ENCODE measurements around the gene SUN1. TPM values are rescaled to one million over a fixed set of nuclear protein-coding genes. Genes with fewer than 3 reads are reported as not detected.
A peak's percentile ranks its signal among the peaks of the same experiment; 100 is the strongest.

Gene SUN1
- total and polyA plus RNA-seq, 7 experiments from 2014 or later = 39.4 to 254 (median 97.2) TPM

GRCh38 chr7:896346-897075 lies 64.2 kb downstream of the SUN1 start:
- peaks cover 0 to 8% (median 0%) of the 10 kb centered on the region in 7 donors for H3K4me1 Mint-ChIP-seq
- H3K4me1 ChIP-seq (ENCODE audit: control insufficient read depth in 2 of 2, insufficient read depth in 2 of 2, low read length in 2 of 2) = no peaks in the 10 kb centered on the region
- no peak overlapping the region for H3K4me3 Mint-ChIP-seq
- H3K9me3 Mint-ChIP-seq = peaks cover 0 to 3% (median 0%) of the 10 kb centered on the region in 11 donors
- ChIA-PET CTCF (no interaction called here), POLR2A (interaction anchor here (0.7 kb wide), 1 partner anchor 36 kb away, joined by 3 read pairs; no protein-coding TSS in a partner anchor)
- no peaks in the 10 kb centered on the region for H3K9me3 ChIP-seq (ENCODE audit: control insufficient read depth in 2 of 3, low read length in 3 of 3)
- H3K27me3 ChIP-seq (ENCODE audit: control insufficient read depth in 2 of 2, insufficient read depth in 2 of 2, low read length in 2 of 2) = no peaks in the 10 kb centered on the region
- H3K36me3 ChIP-seq (ENCODE audit: control insufficient read depth in 2 of 3, insufficient read depth in 3 of 3, low read length in 3 of 3) = peaks cover 0 to 80% (median 11%) of the 10 kb centered on the region in 3 experiments
- peaks cover 5 to 35% (median 18%) of the 10 kb centered on the region in 5 donors for H3K36me3 Mint-ChIP-seq
- H3K27me3 Mint-ChIP-seq = no peaks in the 10 kb centered on the region
- no peak for ATAC-seq
- peak overlapping the region in 1 of 9 donors; percentile 57 for H3K27ac Mint-ChIP-seq
- intact Hi-C loops (cut with micrococcal nuclease) = no loop called here
- no peak overlapping the region for H3K27ac ChIP-seq (ENCODE audit: low read depth, low read length)
- no peak for DNase-seq
- no peak overlapping the region for H3K4me3 ChIP-seq (ENCODE audit: low read length)

- peaks cover 0 to 74% (median 8%) of the 10 kb centered on the region in 3 experiments for H3K36me3 ChIP-seq (ENCODE audit: control insufficient read depth in 2 of 3, insufficient read depth in 3 of 3, low read length in 3 of 3)
- no peak overlapping the region for H3K4me3 ChIP-seq (ENCODE audit: low read length)
- Mint-ChIP-seq H3K4me3 (no peak overlapping the region), H3K9me3 (peaks cover 0 to 3% (median 0%) of the 10 kb centered on the region in 11 donors), H3K27ac (peak overlapping the region in 1 of 9 donors; percentile 57), H3K4me1 (peaks cover 0 to 8% (median 0%) of the 10 kb centered on the region in 7 donors), H3K27me3 (no peaks in the 10 kb centered on the region), H3K36me3 (peaks cover 5 to 35% (median 18%) of the 10 kb centered on the region in 5 donors)
- ChIA-PET CTCF (interaction anchor here (0.8 kb wide), 1 partner anchor 286 kb away, joined by 4 read pairs; no protein-coding TSS in a partner anchor), POLR2A (no interaction called here)
- no peaks in the 10 kb centered on the region for H3K4me1 ChIP-seq (ENCODE audit: control insufficient read depth in 2 of 2, insufficient read depth in 2 of 2, low read length in 2 of 2)
- DNase-seq (no peak), ATAC-seq (no peak)
- H3K27ac ChIP-seq (ENCODE audit: low read depth, low read length) = no peak overlapping the region
- H3K9me3 ChIP-seq (ENCODE audit: control insufficient read depth in 2 of 3, low read length in 3 of 3) = no peaks in the 10 kb centered on the region
- intact Hi-C loops (cut with micrococcal nuclease) = no loop called here
- no peaks in the 10 kb centered on the region for H3K27me3 ChIP-seq (ENCODE audit: control insufficient read depth in 2 of 2, insufficient read depth in 2 of 2, low read length in 2 of 2)
Measured at GRCh38 chr7:897086-897485, 64.8 kb downstream of the SUN1 start.

- Histone ChIP-seq H3K27ac (ENCODE audit: low read depth, low read length) (no peak overlapping the region), H3K36me3 (ENCODE audit: control insufficient read depth in 2 of 3, insufficient read depth in 3 of 3, low read length in 3 of 3) (peaks cover 0 to 67% (median 5%) of the 10 kb centered on the region in 3 experiments), H3K9me3 (ENCODE audit: control insufficient read depth in 2 of 3, low read length in 3 of 3) (no peaks in the 10 kb centered on the region), H3K4me1 (ENCODE audit: control insufficient read depth in 2 of 2, insufficient read depth in 2 of 2, low read length in 2 of 2) (no peaks in the 10 kb centered on the region), H3K27me3 (ENCODE audit: control insufficient read depth in 2 of 2, insufficient read depth in 2 of 2, low read length in 2 of 2) (no peaks in the 10 kb centered on the region), H3K4me3 (ENCODE audit: low read length) (no peak overlapping the region)
- H3K36me3 Mint-ChIP-seq = peaks cover 10 to 33% (median 12%) of the 10 kb centered on the region in 5 donors
- ATAC-seq (no peak), DNase-seq (no peak)
- peaks cover 0 to 5% (median 0%) of the 10 kb centered on the region in 7 donors for H3K4me1 Mint-ChIP-seq
- no peak overlapping the region for H3K4me3 Mint-ChIP-seq
- intact Hi-C loops (cut with micrococcal nuclease) = no loop called here
- POLR2A ChIA-PET = no interaction called here
- H3K27ac Mint-ChIP-seq = no peak overlapping the region
- H3K27me3 Mint-ChIP-seq = no peaks in the 10 kb centered on the region
- CTCF ChIA-PET = interaction anchor here (0.8 kb wide), 1 partner anchor 285 kb away, joined by 4 read pairs; no protein-coding TSS in a partner anchor
- H3K9me3 Mint-ChIP-seq = peaks cover 0 to 3% (median 0%) of the 10 kb centered on the region in 11 donors
Measured at GRCh38 chr7:897771-898376, 65.6 kb downstream of the SUN1 start.

- Mint-ChIP-seq H3K9me3 (peaks cover 0 to 2% (median 0%) of the 10 kb centered on the region in 11 donors), H3K27me3 (no peaks in the 10 kb centered on the region), H3K36me3 (peaks cover 6 to 30% (median 13%) of the 10 kb centered on the region in 5 donors), H3K4me3 (no peak overlapping the region), H3K27ac (no peak overlapping the region), H3K4me1 (peaks cover 0 to under 1% (median 0%) of the 10 kb centered on the region in 7 donors)
- Histone ChIP-seq H3K4me3 (ENCODE audit: low read length) (no peak overlapping the region), H3K27ac (ENCODE audit: low read depth, low read length) (no peak overlapping the region), H3K9me3 (ENCODE audit: control insufficient read depth in 2 of 3, low read length in 3 of 3) (no peaks in the 10 kb centered on the region), H3K4me1 (ENCODE audit: control insufficient read depth in 2 of 2, insufficient read depth in 2 of 2, low read length in 2 of 2) (no peaks in the 10 kb centered on the region), H3K27me3 (ENCODE audit: control insufficient read depth in 2 of 2, insufficient read depth in 2 of 2, low read length in 2 of 2) (no peaks in the 10 kb centered on the region), H3K36me3 (ENCODE audit: control insufficient read depth in 2 of 3, insufficient read depth in 3 of 3, low read length in 3 of 3) (peaks cover 0 to 61% (median 5%) of the 10 kb centered on the region in 3 experiments)
- intact Hi-C loops (cut with micrococcal nuclease) = no loop called here
- DNase-seq = no peak
- ATAC-seq = no peak
- CTCF ChIA-PET = no interaction called here
- POLR2A ChIA-PET = no interaction called here
Measured at GRCh38 chr7:898460-898854, 66.2 kb downstream of the SUN1 start.

GRCh38 chr7:898855-899681 lies 66.8 kb downstream of the SUN1 start:
- Histone ChIP-seq H3K9me3 (ENCODE audit: control insufficient read depth in 2 of 3, low read length in 3 of 3) (no peaks in the 10 kb centered on the region), H3K27me3 (ENCODE audit: control insufficient read depth in 2 of 2, insufficient read depth in 2 of 2, low read length in 2 of 2) (no peaks in the 10 kb centered on the region), H3K27ac (ENCODE audit: low read depth, low read length) (no peak overlapping the region), H3K4me3 (ENCODE audit: low read length) (no peak overlapping the region), H3K4me1 (ENCODE audit: control insufficient read depth in 2 of 2, insufficient read depth in 2 of 2, low read length in 2 of 2) (no peaks in the 10 kb centered on the region), H3K36me3 (ENCODE audit: control insufficient read depth in 2 of 3, insufficient read depth in 3 of 3, low read length in 3 of 3) (peaks cover 0 to 55% (median 5%) of the 10 kb centered on the region in 3 experiments)
- ChIA-PET CTCF (no interaction called here), POLR2A (no interaction called here)
- Mint-ChIP-seq H3K4me3 (no peak overlapping the region), H3K27ac (no peak overlapping the region), H3K36me3 (peaks cover 4 to 28% (median 13%) of the 10 kb centered on the region in 5 donors), H3K9me3 (peaks cover 0 to 2% (median 0%) of the 10 kb centered on the region in 11 donors), H3K4me1 (no peaks in the 10 kb centered on the region), H3K27me3 (no peaks in the 10 kb centered on the region)
- no peak for DNase-seq
- intact Hi-C loops (cut with micrococcal nuclease) = no loop called here
- no peak for ATAC-seq

- Histone ChIP-seq H3K4me3 (ENCODE audit: low read length) (no peak overlapping the region), H3K4me1 (ENCODE audit: control insufficient read depth in 2 of 2, insufficient read depth in 2 of 2, low read length in 2 of 2) (no peaks in the 10 kb centered on the region), H3K27ac (ENCODE audit: low read depth, low read length) (no peak overlapping the region), H3K36me3 (ENCODE audit: control insufficient read depth in 2 of 3, insufficient read depth in 3 of 3, low read length in 3 of 3) (peaks cover 0 to 47% (median 5%) of the 10 kb centered on the region in 3 experiments), H3K27me3 (ENCODE audit: control insufficient read depth in 2 of 2, insufficient read depth in 2 of 2, low read length in 2 of 2) (no peaks in the 10 kb centered on the region), H3K9me3 (ENCODE audit: control insufficient read depth in 2 of 3, low read length in 3 of 3) (no peaks in the 10 kb centered on the region)
- no peaks in the 10 kb centered on the region for H3K27me3 Mint-ChIP-seq
- peaks cover 4 to 24% (median 13%) of the 10 kb centered on the region in 5 donors for H3K36me3 Mint-ChIP-seq
- intact Hi-C loops (cut with micrococcal nuclease) = loop anchor here in 1 of 2 donors (2.0 kb wide), 1 partner anchor 75 kb away; the partner anchor contains the start of gene COX19
- H3K9me3 Mint-ChIP-seq = peaks cover 0 to 2% (median 0%) of the 10 kb centered on the region in 11 donors
- H3K4me1 Mint-ChIP-seq = no peaks in the 10 kb centered on the region
- POLR2A ChIA-PET = interaction anchor here (0.7 kb wide), 1 partner anchor 42 kb away, joined by 3 read pairs; no protein-coding TSS in a partner anchor
- ATAC-seq (no peak), DNase-seq (no peak)
- H3K4me3 Mint-ChIP-seq = no peak overlapping the region
- no peak overlapping the region for H3K27ac Mint-ChIP-seq
- CTCF ChIA-PET = no interaction called here
Measured at GRCh38 chr7:899806-900205, 67.5 kb downstream of the SUN1 start.

All from naive thymus-derived CD4-positive, alpha-beta T cell (primary cell).